ENCODE results near the gene HLA-DQB2. TPM values are rescaled to one million over a fixed set of nuclear protein-coding genes. Genes with fewer than 3 reads are reported as not detected.

The HLA-DQB2 gene
- total and polyA plus RNA-seq, 2 donors (not counting 1 experiment from before 2014, with no cell fraction given) = not detected

DNA sequence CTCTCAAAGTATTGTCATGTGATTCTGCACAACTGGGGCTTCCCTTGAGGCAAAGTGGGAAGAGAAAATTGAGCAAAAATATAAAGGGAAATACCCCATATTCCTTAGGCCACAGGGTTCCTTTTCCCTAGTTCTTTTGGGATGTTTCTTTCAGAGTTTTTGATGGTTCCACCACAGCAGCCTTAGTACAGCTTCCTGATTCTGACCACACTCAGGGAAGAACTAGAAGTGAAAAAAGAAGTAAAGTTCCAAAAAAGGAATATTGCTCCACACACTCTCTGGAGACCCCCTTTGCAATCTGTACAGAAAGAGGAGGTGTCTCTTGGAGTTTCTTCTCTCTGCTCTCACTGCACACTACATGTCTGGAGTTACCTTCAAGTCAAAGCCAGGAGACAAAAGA is 50.1 kb downstream of the HLA-DQB2 start:
- Histone ChIP-seq H3K36me3 (ENCODE audit: control insufficient read depth, insufficient read depth, low read length) (no peaks in the 10 kb centered on the region), H3K4me2 (ENCODE audit: extremely low read depth, insufficient read depth, low read length) (no peak overlapping the region), H3K27ac (ENCODE audit: insufficient read depth, low read length) (no peak overlapping the region), H3K79me2 (ENCODE audit: control insufficient read depth, insufficient read depth, low read length) (no peaks in the 10 kb centered on the region), H3K4me1 (ENCODE audit: control insufficient read depth, extremely low read depth, insufficient read depth, low read length) (no peaks in the 10 kb centered on the region), H4K20me1 (ENCODE audit: control insufficient read depth, extremely low read depth, insufficient read depth, low read length) (no peaks in the 10 kb centered on the region), H3K4me3 (replicated peaks in 1 of 4; ENCODE audit: control extremely low read depth in 1 of 4, insufficient read depth in 1 of 4, low read depth in 3 of 4, low read length in 4 of 4) (no peak overlapping the region), H3K9ac (ENCODE audit: insufficient read depth, low read length) (no peak overlapping the region), H3K27me3 (ENCODE audit: control insufficient read depth, insufficient read depth, low read length) (no peaks in the 10 kb centered on the region), H2AFZ (ENCODE audit: low read length) (no peak overlapping the region), H3K9me3 (ENCODE audit: control insufficient read depth, insufficient read depth, low read depth, low read length) (no peaks in the 10 kb centered on the region)
- TF ChIP-seq, protein P1, sequence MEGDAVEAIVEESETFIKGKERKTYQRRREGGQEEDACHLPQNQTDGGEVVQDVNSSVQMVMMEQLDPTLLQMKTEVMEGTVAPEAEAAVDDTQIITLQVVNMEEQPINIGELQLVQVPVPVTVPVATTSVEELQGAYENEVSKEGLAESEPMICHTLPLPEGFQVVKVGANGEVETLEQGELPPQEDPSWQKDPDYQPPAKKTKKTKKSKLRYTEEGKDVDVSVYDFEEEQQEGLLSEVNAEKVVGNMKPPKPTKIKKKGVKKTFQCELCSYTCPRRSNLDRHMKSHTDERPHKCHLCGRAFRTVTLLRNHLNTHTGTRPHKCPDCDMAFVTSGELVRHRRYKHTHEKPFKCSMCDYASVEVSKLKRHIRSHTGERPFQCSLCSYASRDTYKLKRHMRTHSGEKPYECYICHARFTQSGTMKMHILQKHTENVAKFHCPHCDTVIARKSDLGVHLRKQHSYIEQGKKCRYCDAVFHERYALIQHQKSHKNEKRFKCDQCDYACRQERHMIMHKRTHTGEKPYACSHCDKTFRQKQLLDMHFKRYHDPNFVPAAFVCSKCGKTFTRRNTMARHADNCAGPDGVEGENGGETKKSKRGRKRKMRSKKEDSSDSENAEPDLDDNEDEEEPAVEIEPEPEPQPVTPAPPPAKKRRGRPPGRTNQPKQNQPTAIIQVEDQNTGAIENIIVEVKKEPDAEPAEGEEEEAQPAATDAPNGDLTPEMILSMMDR (conservative IDR thresholded peaks at IDR 0.05 in 1 of 2, IDR thresholded peaks at IDR 0.05 in 1 of 2; ENCODE audit: low read depth in 1 of 2, low read length in 2 of 2) = no peak
- TF ChIP-seq EZH2 (IDR thresholded peaks at IDR 0.05; ENCODE audit: low read length, missing control alignments) = no peak
- DNase-seq (ENCODE audit: low read depth in 2 of 2) = no peak

DNA sequence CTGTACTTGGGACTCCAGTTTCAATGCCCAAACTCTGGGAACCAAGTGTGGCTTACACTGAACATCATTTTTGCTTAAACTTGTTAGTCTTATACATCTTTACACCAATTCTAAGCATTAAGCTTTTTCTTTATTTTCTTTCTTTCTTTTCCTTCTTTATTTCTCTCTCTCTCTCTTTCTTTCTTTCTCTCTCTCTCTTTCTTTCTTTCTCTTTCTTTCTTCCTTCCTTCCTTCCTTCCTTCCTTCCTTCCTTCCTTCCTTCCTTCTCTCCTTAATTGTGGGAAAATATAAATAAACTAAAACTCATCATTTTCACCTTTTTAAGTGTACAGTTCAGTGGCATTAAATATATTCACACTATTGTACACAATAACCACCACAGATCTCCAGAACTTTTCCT is 53.7 kb downstream of the HLA-DQB2 start:
- no peaks in the 10 kb centered on the region for H3K27me3 ChIP-seq (ENCODE audit: control insufficient read depth, insufficient read depth, low read length)
- no peak for DNase-seq (ENCODE audit: low read depth in 2 of 2)
- H3K27ac ChIP-seq (ENCODE audit: insufficient read depth, low read length) = no peak overlapping the region
- no peaks in the 10 kb centered on the region for H3K79me2 ChIP-seq (ENCODE audit: control insufficient read depth, insufficient read depth, low read length)
- H4K20me1 ChIP-seq (ENCODE audit: control insufficient read depth, extremely low read depth, insufficient read depth, low read length) = no peaks in the 10 kb centered on the region
- no peak overlapping the region for H2AFZ ChIP-seq (ENCODE audit: low read length)
- TF ChIP-seq, protein P1 (conservative IDR thresholded peaks at IDR 0.05 in 1 of 2, IDR thresholded peaks at IDR 0.05 in 1 of 2; ENCODE audit: low read depth in 1 of 2, low read length in 2 of 2) = no peak
- H3K4me1 ChIP-seq (ENCODE audit: control insufficient read depth, extremely low read depth, insufficient read depth, low read length) = no peaks in the 10 kb centered on the region
- H3K9ac ChIP-seq (ENCODE audit: insufficient read depth, low read length) = no peak overlapping the region
- H3K9me3 ChIP-seq (ENCODE audit: control insufficient read depth, insufficient read depth, low read depth, low read length) = no peaks in the 10 kb centered on the region
- H3K4me3 ChIP-seq (replicated peaks in 1 of 4; ENCODE audit: control extremely low read depth in 1 of 4, insufficient read depth in 1 of 4, low read depth in 3 of 4, low read length in 4 of 4) = no peak overlapping the region
- H3K4me2 ChIP-seq (ENCODE audit: extremely low read depth, insufficient read depth, low read length) = no peak overlapping the region
- no peaks in the 10 kb centered on the region for H3K36me3 ChIP-seq (ENCODE audit: control insufficient read depth, insufficient read depth, low read length)

Other genes with a start within 250 kb of the HLA-DQB2 start
- gene HLA-DRB5, start 233.2 kb downstream of the HLA-DQB2 start, total RNA-seq = not detected in 2 replicates
- not detected in 2 replicates for gene HLA-DRB5, start 233.2 kb downstream of the HLA-DQB2 start, polyA plus RNA-seq
- gene HLA-DRB1, start 173.7 kb downstream of the HLA-DQB2 start, total RNA-seq = under 0.01 and 0.26 TPM in 2 replicates
- gene HLA-DRB1, start 173.7 kb downstream of the HLA-DQB2 start, polyA plus RNA-seq = 0.06 and 0.42 TPM in 2 replicates
- gene HLA-DQA1, start 126.1 kb downstream of the HLA-DQB2 start, total RNA-seq = 0.26 TPM in 1 of 2 replicates, not detected in the other
- gene HLA-DQA1, start 126.1 kb downstream of the HLA-DQB2 start, polyA plus RNA-seq = 0.10 TPM in 1 of 2 replicates, not detected in the other
- not detected in 2 replicates for gene HLA-DQB1, start 96.9 kb downstream of the HLA-DQB2 start, total RNA-seq
- gene HLA-DQB1, start 96.9 kb downstream of the HLA-DQB2 start, polyA plus RNA-seq = not detected in 2 replicates
- gene HLA-DQA2, start 22.1 kb downstream of the HLA-DQB2 start, total RNA-seq = not detected in 2 replicates
- not detected in 2 replicates for gene HLA-DQA2, start 22.1 kb downstream of the HLA-DQB2 start, polyA plus RNA-seq
- under 0.01 and 0.26 TPM in 2 replicates for gene HLA-DOB, start 53.5 kb upstream of the HLA-DQB2 start, total RNA-seq
- gene HLA-DOB, start 53.5 kb upstream of the HLA-DQB2 start, polyA plus RNA-seq = 0.16 and 0.49 TPM in 2 replicates
- 14.1 and 27.7 TPM in 2 replicates for gene TAP2, start 75.2 kb upstream of the HLA-DQB2 start, total RNA-seq
- 18.6 and 20.7 TPM in 2 replicates for gene TAP2, start 75.2 kb upstream of the HLA-DQB2 start, polyA plus RNA-seq
- gene PSMB8, start 80.5 kb upstream of the HLA-DQB2 start, total RNA-seq = 72.9 and 77.3 TPM in 2 replicates
- 77.1 and 80.0 TPM in 2 replicates for gene PSMB8, start 80.5 kb upstream of the HLA-DQB2 start, polyA plus RNA-seq
- gene TAP1, start 90.2 kb upstream of the HLA-DQB2 start, total RNA-seq = 66.8 and 107 TPM in 2 replicates
- 30.7 and 31.4 TPM in 2 replicates for gene TAP1, start 90.2 kb upstream of the HLA-DQB2 start, polyA plus RNA-seq
- gene PSMB9, start 90.7 kb upstream of the HLA-DQB2 start, total RNA-seq = 54.7 and 64.4 TPM in 2 replicates
- 43.0 and 75.0 TPM in 2 replicates for gene PSMB9, start 90.7 kb upstream of the HLA-DQB2 start, polyA plus RNA-seq
- gene HLA-DMB, start 177.5 kb upstream of the HLA-DQB2 start, total RNA-seq = 0.51 and 0.83 TPM in 2 replicates
- gene HLA-DMB, start 177.5 kb upstream of the HLA-DQB2 start, polyA plus RNA-seq = 0.28 TPM in 2 replicates
- 9.8 and 12.1 TPM in 2 replicates for gene HLA-DMA, start 189.6 kb upstream of the HLA-DQB2 start, total RNA-seq
- gene HLA-DMA, start 189.6 kb upstream of the HLA-DQB2 start, polyA plus RNA-seq = 3.7 and 7.1 TPM in 2 replicates
- gene BRD2, start 205.1 kb upstream of the HLA-DQB2 start, total RNA-seq = 59.3 and 75.6 TPM in 2 replicates
- gene BRD2, start 205.1 kb upstream of the HLA-DQB2 start, polyA plus RNA-seq = 126 and 154 TPM in 2 replicates
- gene HLA-DOA, start 246.1 kb upstream of the HLA-DQB2 start, total RNA-seq = not detected in 2 replicates
- gene HLA-DOA, start 246.1 kb upstream of the HLA-DQB2 start, polyA plus RNA-seq = not detected in 2 replicates